GM23338 (cell line): ENCODE data around the gene TEX44.

Experiments used
- CREB1 ChIP-seq: fragments of 250-450 bp; sonication (Bioruptor Pico); IDR thresholded peaks from 2 replicates; pipeline ENCODE4 v1.5.0; 2020; ENCODE audit warnings: low read depth, mild to moderate bottlenecking, moderate library complexity
- CTCF ChIP-seq, 2 experiments: fragments of 200-600 bp in 1 of 2; sonication (generic) in 1 of 2; conservative IDR thresholded peaks; 2 replicates each; pipeline versions ENCODE4 v1.5.1 to v1.6.1; 2016 to 2017; ENCODE audit warnings: antibody characterized with exemption in 2 of 2, low read depth in 2 of 2, mild to moderate bottlenecking in 2 of 2, moderate library complexity in 1 of 2
- ETS1 ChIP-seq: IDR thresholded peaks from 2 replicates; pipeline ENCODE4 v1.6.1; 2016; ENCODE audit warnings: antibody characterized with exemption
- EZH2 ChIP-seq: fragments of 200-600 bp; sonication (generic); IDR thresholded peaks from one replicate; pipeline ENCODE4 v1.8.0; 2017; ENCODE audit warnings: antibody characterized with exemption, mild to moderate bottlenecking, low read depth; ENCODE audit not compliant: unreplicated experiment
- EZH2phosphoT487 ChIP-seq: fragments of 200-600 bp; sonication (generic); IDR thresholded peaks from one replicate; pipeline ENCODE4 v1.8.1; 2018; ENCODE audit warnings: antibody characterized with exemption; ENCODE audit not compliant: unreplicated experiment
- JUNB ChIP-seq: IDR thresholded peaks from one replicate; pipeline ENCODE4 v1.6.1; 2016; ENCODE audit warnings: antibody characterized with exemption; ENCODE audit not compliant: unreplicated experiment
- POLR2AphosphoS5 ChIP-seq: IDR thresholded peaks from 2 replicates; pipeline ENCODE4 v1.6.1; 2016; ENCODE audit warnings: antibody characterized with exemption, low read depth
- REST ChIP-seq: IDR thresholded peaks from one replicate; pipeline ENCODE4 v1.6.1; 2018; ENCODE audit warnings: antibody characterized with exemption; ENCODE audit not compliant: unreplicated experiment

- TF ChIP-seq ETS1 = no peak
- TF ChIP-seq CTCF (conservative IDR thresholded peaks at IDR 0.05; ENCODE audit: low read depth in 2 of 2) = no peak
- TF ChIP-seq REST = no peak
- TF ChIP-seq EZH2phosphoT487 = no peak
- no peak for TF ChIP-seq CREB1 (CRISPR knock-in tag)
- no peak for TF ChIP-seq EZH2
- no peak for TF ChIP-seq JUNB
- no peak for TF ChIP-seq POLR2AphosphoS5
Measured at GRCh38 chr2:231600619-231601355, 8.1 kb downstream of the TEX44 start.
